NCI-H1092 (cell line): Measurements from ENCODE around the gene PEX26.
A peak's percentile ranks its signal among the peaks of the same experiment; 100 is the strongest.
"Not testable (repeated sequence)": the region's sequence is repeated elsewhere in the genome, so short reads cannot be mapped to it uniquely, and the experiment has no call there.

ENCODE experiments used
- DNase-seq: peaks from one replicate; lab custom pipeline; 2025; lab: John Stamatoyannopoulos, UW

Gene PEX26

GRCh38 chr22:18071307-18071967 is 6.4 kb upstream of the PEX26 start:
- DNase-seq, result not testable (repeated sequence)

- no peak for DNase-seq
Measured at GRCh38 chr22:18071968-18072310, 5.9 kb upstream of the PEX26 start.

GRCh38 chr22:18073467-18073866 is 4.3 kb upstream of the PEX26 start:
- no peak for DNase-seq

GRCh38 chr22:18073927-18074326 is 3.9 kb upstream of the PEX26 start:
- not testable (repeated sequence) for DNase-seq

GRCh38 chr22:18075101-18075719 is 2.6 kb upstream of the PEX26 start:
- no peak for DNase-seq

- peak; percentile 83 for DNase-seq
Measured at GRCh38 chr22:18075720-18076497, 1.9 kb upstream of the PEX26 start.

- no peak for DNase-seq
Measured at GRCh38 chr22:18077087-18077638, 627 bp upstream of the PEX26 start.

- DNase-seq, result no peak
Measured at GRCh38 chr22:18078329-18079041, 695 bp downstream of the PEX26 start.

GRCh38 chr22:18079706-18080233 is 2.0 kb downstream of the PEX26 start:
- DNase-seq, result no peak

GRCh38 chr22:18081416-18081815 is 3.6 kb downstream of the PEX26 start:
- DNase-seq, result no peak

GRCh38 chr22:18082467-18082866 is 4.7 kb downstream of the PEX26 start:
- no peak for DNase-seq

GRCh38 chr22:18083406-18083805 is 5.6 kb downstream of the PEX26 start:
- DNase-seq, result no peak

GRCh38 chr22:18085188-18085587 is 7.4 kb downstream of the PEX26 start:
- no peak for DNase-seq

GRCh38 chr22:18087350-18087855 is 9.6 kb downstream of the PEX26 start:
- no peak for DNase-seq

- DNase-seq, result no peak
Measured at GRCh38 chr22:18088825-18089568, 11.2 kb downstream of the PEX26 start.

- no peak for DNase-seq
Measured at GRCh38 chr22:18090286-18090685, 12.5 kb downstream of the PEX26 start.

- DNase-seq, result no peak
Measured at GRCh38 chr22:18091478-18091877, 13.7 kb downstream of the PEX26 start.

GRCh38 chr22:18091916-18092526 is 14.2 kb downstream of the PEX26 start:
- no peak for DNase-seq

- DNase-seq, result no peak
Measured at GRCh38 chr22:18093661-18094060, 15.9 kb downstream of the PEX26 start.

GRCh38 chr22:18095101-18095805 is 17.5 kb downstream of the PEX26 start:
- DNase-seq, result no peak
